ENCODE results near the gene WDR82. TPM values are rescaled to one million over a fixed set of nuclear protein-coding genes. Genes with fewer than 3 reads are reported as not detected.

The WDR82 gene
- total RNA-seq, 1 experiment from 2014 or later = 27.6 TPM

DNA sequence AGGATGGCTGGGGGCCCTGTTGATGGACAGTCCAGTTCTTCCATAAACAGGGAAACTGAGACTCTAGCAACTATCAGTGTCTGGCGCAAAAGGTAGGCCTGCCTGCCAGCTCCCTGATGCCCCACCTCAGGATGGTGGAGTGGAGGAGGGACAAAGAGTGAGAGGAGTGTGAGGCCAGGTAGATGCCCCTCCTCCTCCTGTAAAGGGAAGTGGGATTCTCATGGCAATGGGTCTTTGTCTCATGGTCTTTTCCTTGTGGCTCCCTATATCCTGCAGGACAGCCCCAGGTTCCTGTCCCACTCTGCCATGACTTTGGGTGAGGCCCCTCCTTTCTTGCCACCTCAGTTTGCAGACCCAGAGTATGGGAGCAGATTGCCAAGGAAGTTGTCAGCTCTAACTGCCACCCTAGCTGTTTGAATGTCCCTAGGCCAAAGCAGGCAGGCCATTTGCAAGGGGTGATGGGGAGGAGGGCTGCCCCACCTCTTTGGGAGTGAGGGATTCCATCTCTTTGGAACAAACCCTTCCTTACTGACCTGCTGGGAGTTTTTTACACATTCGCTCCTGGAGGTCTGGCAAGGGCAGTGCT, 34.8 kb upstream of the WDR82 start:
- H3K9me3 ChIP-seq = no peaks in the 10 kb centered on the region
- H3K27me3 ChIP-seq = no peaks in the 10 kb centered on the region
- H3K4me3 ChIP-seq = no peak overlapping the region
- H3K36me3 ChIP-seq = no peaks in the 10 kb centered on the region
- DNase-seq = no peak

DNA sequence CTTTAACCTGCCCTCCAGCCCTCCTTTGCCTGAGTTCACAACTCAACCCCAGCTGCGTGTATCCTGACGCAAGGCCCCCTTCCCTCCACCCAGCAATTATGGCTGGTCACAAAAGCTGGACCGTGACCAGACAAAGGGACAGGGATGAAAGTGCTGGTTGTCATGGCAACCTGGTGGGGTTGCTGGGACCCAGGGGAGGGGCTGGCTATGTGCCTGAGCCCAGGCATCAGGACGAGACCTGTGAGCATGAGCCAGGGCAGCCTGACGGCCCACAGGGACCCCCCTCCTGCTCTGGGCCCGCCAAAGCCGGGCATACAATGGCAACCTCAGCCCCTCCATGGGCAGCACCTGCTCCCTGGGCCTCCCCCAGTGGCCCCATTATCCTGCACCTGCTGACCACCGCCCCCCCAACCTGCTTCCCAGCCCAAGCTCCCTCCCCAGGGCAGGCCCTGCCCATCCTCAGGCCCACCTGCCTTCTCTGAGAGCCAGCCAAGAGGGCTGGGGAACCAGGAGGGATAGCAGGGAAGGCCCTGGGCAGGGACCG, 33.2 kb upstream of the WDR82 start:
- H3K27me3 ChIP-seq = no peaks in the 10 kb centered on the region
- no peaks in the 10 kb centered on the region for H3K9me3 ChIP-seq
- H3K36me3 ChIP-seq = no peaks in the 10 kb centered on the region
- H3K4me3 ChIP-seq = no peak overlapping the region
- DNase-seq = no peak

DNA sequence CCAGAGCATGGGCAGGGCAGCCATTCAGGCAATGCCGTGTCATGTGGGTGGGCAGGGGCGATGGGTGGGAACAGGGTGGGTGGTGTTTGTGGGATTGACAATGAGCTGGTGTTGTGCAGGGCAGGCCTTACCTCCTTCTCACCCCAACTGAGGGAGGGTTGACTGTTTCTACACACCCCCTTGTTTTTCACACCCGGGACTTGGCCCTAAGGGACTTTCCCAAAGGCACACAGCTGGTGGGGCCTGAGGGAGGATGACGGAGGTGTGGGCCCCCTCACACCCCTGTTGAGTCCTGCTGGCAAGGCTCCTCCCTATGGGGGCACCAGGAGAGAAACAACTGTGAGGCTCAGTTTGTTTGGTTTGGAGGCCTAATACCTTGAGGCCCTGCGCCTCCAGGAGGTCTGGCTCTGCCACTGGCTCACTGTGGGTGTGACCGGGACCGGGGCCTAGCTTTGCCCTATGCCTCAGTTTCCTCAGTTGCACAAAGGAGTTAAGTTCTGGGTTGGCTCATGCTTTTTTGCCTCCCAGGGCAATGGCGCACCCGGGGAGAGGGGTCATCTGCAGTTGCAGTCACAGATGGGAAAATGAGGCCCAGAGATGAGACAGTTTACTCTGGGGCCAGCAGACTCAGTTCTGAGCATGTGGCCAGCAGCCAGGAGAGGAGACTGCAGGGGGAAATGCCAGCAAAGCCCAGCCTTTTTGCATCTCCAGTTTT, 32.6 kb upstream of the WDR82 start:
- H3K4me3 ChIP-seq = no peak overlapping the region
- no peaks in the 10 kb centered on the region for H3K9me3 ChIP-seq
- H3K36me3 ChIP-seq = no peaks in the 10 kb centered on the region
- no peaks in the 10 kb centered on the region for H3K27me3 ChIP-seq
- DNase-seq = no peak

DNA sequence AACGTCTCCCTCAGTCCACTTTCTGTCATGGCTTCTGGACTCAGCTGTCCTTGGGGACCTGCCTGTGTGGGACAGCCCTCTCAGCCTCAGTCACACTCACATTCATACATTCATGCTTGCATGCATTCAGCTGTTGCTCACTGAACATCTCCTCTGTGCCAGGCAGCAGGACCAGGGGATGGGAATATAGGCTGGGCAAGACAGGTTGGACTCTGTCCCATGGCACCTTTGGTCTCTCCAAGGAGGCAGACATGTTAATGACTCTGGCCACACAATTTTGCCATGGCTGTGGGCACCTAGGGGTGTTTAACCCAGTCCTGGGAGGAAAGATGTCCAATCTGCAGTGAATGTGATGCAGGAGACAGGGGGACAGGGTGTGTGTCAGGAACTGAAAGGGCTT, 29.9 kb upstream of the WDR82 start:
- Histone ChIP-seq H3K27me3 (no peaks in the 10 kb centered on the region), H3K36me3 (no peaks in the 10 kb centered on the region), H3K9me3 (no peaks in the 10 kb centered on the region), H3K4me3 (no peak overlapping the region)
- DNase-seq = no peak

DNA sequence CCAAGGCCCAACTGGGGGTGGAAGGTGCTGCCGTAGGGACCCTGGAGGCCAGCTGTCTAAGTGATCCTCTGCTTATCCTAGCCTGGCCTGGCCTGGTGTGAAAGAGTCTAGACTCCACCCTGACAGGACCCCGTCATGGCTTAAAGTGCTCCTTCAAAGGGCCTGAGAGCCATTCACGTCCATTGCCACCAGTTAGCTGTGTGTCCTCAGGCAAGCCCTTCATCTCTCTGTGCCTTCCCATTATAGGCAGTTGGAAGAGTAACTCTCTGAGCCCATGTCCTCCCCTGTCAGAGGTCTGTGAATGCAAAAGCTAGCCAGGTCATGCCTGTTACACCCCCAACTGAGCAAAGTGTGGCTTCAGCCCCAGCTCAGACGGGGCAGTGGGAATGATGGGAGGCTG, 28.5 kb upstream of the WDR82 start:
- no peak for DNase-seq
- Histone ChIP-seq H3K27me3 (no peaks in the 10 kb centered on the region), H3K9me3 (no peaks in the 10 kb centered on the region), H3K36me3 (no peaks in the 10 kb centered on the region), H3K4me3 (no peak overlapping the region)

DNA sequence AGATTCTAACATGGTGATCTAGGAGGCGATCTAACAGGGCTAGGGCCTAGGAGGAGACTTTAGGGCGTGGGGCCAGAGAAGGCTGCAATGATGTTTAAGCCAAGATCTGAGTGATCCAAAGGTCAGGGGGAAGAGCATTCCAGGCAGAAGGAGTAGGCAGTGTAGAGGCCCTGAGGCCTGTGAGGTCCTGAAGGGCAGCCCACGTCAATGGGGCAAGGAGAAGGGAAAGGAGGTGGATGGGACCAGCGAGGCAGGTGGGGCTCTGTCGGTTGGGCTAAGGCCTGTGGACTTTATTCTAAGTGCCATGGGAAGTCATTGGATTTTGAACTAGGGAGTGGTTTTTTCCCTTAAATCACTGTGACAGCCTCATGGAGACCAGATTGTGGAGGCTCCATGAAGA, 27.5 kb upstream of the WDR82 start:
- H3K9me3 ChIP-seq = no peaks in the 10 kb centered on the region
- no peaks in the 10 kb centered on the region for H3K27me3 ChIP-seq
- H3K36me3 ChIP-seq = no peaks in the 10 kb centered on the region
- no peak overlapping the region for H3K4me3 ChIP-seq
- no peak for DNase-seq

DNA sequence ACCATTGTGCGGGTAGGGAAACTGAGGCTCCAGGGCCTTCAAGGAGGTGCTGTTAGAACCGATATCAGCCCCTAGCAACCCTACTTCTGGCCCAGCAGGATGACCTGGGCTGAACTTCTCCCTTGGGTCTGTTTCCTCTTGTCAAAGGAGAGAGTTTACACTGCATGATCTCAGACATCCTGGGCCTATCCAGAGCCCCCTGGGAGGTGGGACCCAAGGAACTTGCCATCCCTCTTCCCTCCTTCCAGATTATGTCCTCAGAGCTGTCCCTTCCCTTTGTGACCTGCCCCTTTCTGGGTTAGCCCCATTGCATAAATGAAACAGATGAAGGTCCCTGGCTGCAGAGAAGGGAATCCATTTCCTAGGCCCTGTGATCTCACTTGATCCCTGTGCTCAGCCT, 25.4 kb upstream of the WDR82 start:
- Histone ChIP-seq H3K36me3 (no peaks in the 10 kb centered on the region), H3K4me3 (no peak overlapping the region), H3K27me3 (no peaks in the 10 kb centered on the region), H3K9me3 (no peaks in the 10 kb centered on the region)
- no peak for DNase-seq

DNA sequence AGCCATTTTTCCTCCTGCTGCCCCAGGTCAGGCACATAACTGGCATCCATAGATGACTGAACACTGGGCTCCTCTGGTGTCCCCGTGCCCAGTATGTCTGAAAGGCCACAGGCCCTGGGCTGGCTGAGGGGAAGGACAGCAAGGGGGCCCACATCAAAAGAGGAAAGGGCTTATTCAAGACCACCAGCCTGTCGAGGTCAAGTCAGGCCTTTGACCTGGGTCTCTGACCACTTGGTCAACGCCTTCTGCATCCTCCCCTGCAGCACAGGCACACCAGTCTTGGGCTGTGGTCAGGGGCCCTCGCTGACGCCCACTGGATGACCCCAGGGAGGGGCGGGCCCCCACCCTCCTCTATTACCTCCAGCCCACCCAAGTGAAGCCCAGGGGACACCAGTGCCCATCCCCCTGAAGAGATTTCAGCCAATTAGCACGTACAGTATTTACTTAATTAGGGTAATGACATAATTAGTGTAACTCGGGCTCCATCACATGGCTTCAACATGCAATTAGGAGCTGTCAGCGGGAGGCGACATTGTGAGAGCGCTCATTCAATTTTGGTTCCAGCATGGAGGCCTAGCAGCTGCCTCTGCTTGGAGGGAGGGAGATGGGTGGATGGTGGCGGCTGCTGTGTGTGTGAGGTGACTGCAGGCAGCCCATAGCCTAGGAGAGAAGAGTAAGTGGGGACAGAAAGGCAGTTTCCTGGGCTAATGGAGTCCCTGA, 24.1 kb upstream of the WDR82 start:
- no peak for DNase-seq
- Histone ChIP-seq H3K4me3 (no peak overlapping the region), H3K9me3 (no peaks in the 10 kb centered on the region), H3K36me3 (no peaks in the 10 kb centered on the region), H3K27me3 (no peaks in the 10 kb centered on the region)

DNA sequence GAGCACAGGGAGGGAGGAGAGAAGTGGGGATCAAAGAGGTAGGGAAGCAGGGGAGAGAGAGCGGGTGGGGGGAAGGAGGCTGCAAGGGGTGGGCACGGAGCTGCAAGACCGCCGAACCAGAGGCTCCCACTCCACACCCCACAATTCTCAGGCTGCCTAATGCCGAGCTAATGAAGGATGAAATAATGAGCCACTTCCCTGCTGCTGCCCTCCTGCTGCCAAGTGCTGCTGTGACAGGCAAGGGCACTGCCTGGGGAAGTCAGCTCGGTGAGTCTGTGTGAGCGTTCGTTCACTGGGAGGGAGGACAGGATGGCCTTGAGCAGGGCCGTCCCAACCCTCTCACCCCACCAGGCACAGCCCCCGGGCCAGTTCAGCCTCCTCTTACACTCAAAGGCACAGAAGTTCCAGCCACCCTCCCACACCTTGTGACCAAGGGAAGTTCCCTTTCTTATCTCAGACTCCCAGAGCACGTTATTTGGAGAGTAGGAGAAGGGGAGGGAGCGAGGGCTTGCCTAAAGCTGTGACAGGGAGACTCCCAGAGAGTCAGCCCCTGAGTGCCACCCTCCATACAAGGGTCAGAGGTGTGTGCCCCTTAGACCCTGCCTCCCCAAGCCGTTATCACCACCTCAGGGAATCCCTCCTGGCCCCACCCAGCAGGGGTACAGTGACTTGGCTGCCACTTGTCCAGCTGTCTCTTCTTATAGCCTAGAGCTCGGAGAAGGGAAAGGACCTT, 21.6 kb upstream of the WDR82 start:
- H3K4me3 ChIP-seq = no peak overlapping the region
- no peaks in the 10 kb centered on the region for H3K9me3 ChIP-seq
- no peaks in the 10 kb centered on the region for H3K27me3 ChIP-seq
- no peak for DNase-seq
- H3K36me3 ChIP-seq = no peaks in the 10 kb centered on the region

DNA sequence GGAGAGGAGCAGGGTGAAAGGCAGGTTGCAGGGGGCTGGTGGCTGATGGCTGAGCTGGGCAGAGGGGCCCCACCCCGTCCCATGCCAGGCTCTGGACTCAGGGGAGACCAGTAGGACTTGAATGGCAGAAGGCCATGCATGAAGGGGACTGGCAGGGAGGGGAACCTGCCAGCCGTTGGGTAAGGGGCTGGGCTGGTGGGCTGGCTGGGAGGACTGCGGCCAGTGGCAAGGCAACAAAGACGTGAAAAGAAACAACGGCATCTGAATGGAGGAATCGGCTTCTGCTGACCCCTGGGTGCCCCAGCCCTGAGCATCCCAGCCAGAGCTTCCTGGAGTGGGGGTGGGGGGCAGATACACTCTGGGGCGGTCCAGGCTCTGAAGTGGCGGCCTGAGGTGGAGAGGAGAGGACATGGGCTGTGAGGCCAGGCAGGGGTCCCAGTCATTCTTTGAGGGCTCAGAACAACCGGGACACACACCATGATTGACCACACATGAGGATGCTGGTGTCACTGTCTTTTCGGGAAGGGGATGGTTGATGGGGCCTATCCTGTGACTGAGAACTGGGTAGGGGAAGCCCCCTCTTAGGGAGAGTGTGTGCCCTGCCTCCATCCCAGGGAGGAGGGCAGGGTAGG, 20.9 kb upstream of the WDR82 start:
- Histone ChIP-seq H3K4me3 (no peak overlapping the region), H3K36me3 (no peaks in the 10 kb centered on the region), H3K9me3 (no peaks in the 10 kb centered on the region), H3K27me3 (no peaks in the 10 kb centered on the region)
- DNase-seq = no peak

DNA sequence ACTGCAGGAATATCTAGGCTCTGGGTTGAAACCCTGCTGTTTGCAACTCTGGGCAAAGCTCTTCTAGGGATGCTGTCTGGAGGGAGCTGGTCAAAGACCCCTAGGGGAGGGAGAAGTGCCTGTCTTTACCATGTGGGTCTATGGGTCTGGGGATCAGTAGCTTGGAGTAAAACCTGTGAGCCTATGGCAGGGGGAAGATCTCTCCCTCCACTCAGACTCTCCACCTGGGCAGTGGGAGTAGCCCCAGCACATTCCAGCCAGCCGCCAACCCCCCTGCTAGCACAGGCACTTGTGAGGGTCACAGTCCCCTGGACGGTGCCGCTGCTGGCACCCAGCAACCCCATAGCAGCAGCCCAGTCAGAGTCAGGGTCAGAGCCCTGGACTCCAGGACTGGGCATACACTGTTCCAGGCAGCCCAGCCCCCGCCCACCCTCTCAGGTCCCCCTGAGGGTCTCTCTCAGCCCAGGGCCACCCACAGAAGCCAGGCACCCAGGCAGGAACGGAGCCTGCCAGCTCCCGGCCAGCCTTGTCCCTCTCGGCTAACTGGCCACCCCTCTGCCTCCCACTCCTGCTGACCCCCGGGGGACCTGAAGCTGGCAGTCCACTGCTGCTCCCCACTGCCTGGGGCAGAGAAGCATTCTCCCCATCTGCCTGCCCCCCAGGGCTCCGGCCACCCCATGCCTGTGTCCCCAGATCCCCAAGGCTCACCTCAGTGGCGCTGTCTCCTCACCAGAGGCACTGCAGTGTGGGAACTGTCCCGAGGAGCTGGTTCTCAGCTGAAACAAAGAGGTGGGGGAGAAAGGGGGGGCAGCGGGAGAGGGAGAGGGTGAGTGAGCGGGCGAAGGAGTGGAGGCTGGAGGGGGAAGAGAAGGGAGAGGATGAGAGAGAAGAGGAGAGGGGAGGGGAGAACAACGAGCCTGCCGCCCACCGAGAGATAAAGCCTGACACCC, 20.0 kb upstream of the WDR82 start:
- Histone ChIP-seq H3K27me3 (no peaks in the 10 kb centered on the region), H3K36me3 (no peaks in the 10 kb centered on the region)
- DNase-seq = no peak

DNA sequence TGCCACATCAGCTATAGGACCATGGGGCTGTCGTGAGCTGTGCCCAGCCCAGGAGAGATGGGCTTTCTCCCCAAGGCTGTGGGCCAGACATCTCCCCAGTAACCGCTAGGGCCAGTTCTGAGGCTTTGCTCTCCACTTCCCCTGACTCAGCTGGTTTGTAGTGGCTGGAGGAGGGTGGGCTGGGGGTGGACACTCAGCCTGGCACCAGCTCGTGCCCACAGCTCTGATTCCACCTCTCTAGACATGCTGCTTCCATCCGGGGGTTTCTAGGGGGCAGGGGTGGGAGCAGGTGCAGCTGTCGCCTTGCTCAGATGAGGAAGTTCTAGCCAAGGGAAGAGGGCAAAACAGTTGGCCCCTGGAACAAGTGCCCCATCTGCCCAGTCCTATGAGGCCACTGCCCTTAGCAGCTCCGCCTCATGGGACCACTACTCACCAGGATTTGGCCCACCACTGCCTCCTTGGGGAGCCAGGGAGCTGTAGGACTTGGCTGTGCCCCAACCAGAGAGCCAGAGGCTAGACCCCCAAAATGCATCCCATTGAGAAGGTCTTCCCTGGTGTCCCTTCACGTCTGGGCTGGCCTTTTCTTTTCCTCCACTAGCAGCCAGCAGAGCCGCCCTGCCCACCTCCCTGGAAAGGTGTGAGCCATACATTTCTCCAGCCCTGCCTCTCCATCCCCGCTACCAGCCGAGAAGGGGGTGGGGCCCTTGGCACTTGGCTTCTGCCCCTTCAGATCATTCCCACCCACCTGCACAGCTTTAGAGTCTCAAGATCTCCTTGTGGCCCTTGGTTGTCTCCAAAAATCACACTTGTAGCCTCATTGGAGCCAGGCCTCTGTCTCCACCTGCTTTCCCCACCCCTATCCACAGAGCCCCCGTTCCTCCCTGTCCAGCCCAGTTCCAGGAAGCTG, 19.0 kb upstream of the WDR82 start:
- Histone ChIP-seq H3K36me3 (no peaks in the 10 kb centered on the region), H3K27me3 (no peaks in the 10 kb centered on the region), H3K4me3 (no peak overlapping the region), H3K9me3 (no peaks in the 10 kb centered on the region)
- DNase-seq = no peak

More for the DNA sequence above, 20.0 kb upstream of the WDR82 start:
- no peaks in the 10 kb centered on the region for H3K9me3 ChIP-seq
- H3K4me3 ChIP-seq = no peak overlapping the region

DNA sequence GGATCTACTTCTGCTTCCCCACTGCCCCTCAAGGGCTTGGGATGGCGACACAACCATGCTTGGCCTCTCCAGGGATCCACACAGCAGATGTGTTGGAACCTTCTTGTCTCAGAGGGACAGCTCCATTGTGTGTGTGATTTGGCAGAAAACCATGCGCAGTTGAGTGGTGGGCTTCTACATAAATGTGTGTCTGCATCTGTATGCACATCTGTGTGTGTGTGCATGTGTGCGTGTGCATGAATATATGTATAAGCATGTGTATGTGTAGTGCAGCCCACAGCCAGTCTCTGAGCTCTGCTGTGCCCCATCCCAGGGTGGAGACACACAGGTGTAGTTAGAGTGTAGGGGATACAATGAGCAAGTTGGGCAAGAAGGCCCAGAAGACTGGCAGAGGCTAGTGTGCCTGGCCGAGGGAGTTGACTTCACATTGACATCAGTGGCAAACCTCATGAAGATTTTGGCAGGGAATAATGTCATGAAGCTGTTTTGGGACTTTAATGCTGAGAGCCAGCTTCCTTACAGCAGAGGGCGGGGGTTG, 17.3 kb upstream of the WDR82 start:
- DNase-seq = no peak
- H3K4me3 ChIP-seq = no peak overlapping the region
- no peaks in the 10 kb centered on the region for H3K9me3 ChIP-seq
- no peaks in the 10 kb centered on the region for H3K36me3 ChIP-seq
- no peaks in the 10 kb centered on the region for H3K27me3 ChIP-seq

DNA sequence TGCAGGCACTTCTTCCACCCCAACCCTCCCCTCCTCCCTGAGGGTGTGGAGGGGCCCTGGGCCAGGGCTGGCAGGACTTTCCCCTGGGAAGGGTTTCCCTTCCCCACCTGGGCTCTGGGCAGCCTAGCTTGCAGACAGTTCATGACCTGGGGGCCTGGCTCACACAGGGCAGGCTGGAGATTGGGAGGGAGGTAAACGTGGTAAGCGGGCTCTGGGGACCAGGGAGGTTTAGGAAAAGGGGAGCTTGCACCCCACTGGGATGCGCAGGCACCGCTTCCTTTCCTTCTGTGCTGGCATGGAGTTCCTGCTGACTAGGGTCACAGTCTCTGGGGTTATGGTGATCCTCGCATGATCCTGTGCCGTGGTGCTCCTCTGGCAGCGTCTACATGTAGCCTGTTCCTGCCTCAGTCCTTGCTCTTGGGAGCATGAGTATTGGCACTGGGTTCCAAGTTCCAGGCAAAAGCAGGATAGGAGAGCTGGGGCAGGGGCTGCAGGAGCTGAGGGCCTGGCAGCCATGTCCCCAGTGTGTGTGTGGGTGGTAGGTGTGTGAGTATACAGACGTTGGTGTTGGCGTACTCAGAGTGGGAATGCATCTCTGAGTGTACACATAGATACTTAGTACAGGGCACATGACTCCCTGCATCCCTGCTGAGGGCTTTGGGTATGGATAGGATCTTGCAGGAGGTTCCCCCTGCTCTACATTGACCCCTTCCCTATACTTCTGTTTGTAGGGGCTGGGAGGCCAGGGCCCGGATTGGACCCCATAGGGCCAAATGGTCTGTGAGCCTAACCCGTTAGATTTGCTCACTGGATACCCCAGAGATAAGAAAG, 16.1 kb upstream of the WDR82 start:
- H3K4me3 ChIP-seq = no peak overlapping the region
- H3K9me3 ChIP-seq = no peaks in the 10 kb centered on the region
- H3K36me3 ChIP-seq = no peaks in the 10 kb centered on the region
- DNase-seq = no peak
- no peaks in the 10 kb centered on the region for H3K27me3 ChIP-seq

Data from MG63 (cell line).